K562 (cell line): ENCODE measurements around the gene LTA. TPM values are rescaled to one million over a fixed set of nuclear protein-coding genes. Genes with fewer than 3 reads are reported as not detected.

ENCODE experiments used
- ARID1B ChIP-seq: fragments of 450-650 bp; IDR thresholded peaks from 2 replicates; pipeline ENCODE4 v1.6.1; 2016; ENCODE audit warnings: antibody characterized with exemption, mild to moderate bottlenecking, inconsistent platforms
- HMGN3 ChIP-seq: IDR thresholded peaks from 2 replicates; pipeline ENCODE4 v1.6.1; 2011; ENCODE audit warnings: borderline replicate concordance, low read depth, mild to moderate bottlenecking, mixed read lengths, low read length; ENCODE audit not compliant: insufficient read length; ENCODE audit errors: extremely low read depth
- KDM4B ChIP-seq, 2 experiments: fragments of 450-650 bp in 1 of 2; sonication (generic) in 1 of 2; IDR thresholded peaks; 2 replicates each; pipeline ENCODE4 v1.6.1; 2016 to 2017; ENCODE audit warnings: borderline replicate concordance in 2 of 2, antibody characterized with exemption in 1 of 2, low read depth in 1 of 2, mild to moderate bottlenecking in 1 of 2
- MEF2D ChIP-seq: conservative IDR thresholded peaks from 2 replicates; pipeline ENCODE4 v1.6.1; 2016; ENCODE audit warnings: low read depth, missing genetic modification characterization, missing compliant biosample characterization
- NR2F6 ChIP-seq: fragments of 450-650 bp; formaldehyde crosslinking; IDR thresholded peaks from 2 replicates; pipeline ENCODE4 v1.4.0; 2020; ENCODE audit warnings: mild to moderate bottlenecking
- PHTF2 ChIP-seq: fragments of 250-450 bp; sonication (Bioruptor Pico); IDR thresholded peaks from 2 replicates; pipeline ENCODE4 v1.5.0; 2021; ENCODE audit warnings: mild to moderate bottlenecking
- RFX5 ChIP-seq: IDR thresholded peaks from 2 replicates; pipeline ENCODE4 v1.6.1; 2011; ENCODE audit warnings: low read depth, mild to moderate bottlenecking, improper control_type of control experiment, low read length
- SMARCE1 ChIP-seq: fragments of 450-650 bp; IDR thresholded peaks from 2 replicates; pipeline ENCODE4 v1.7.1; 2016; ENCODE audit warnings: mild to moderate bottlenecking
- SREBF1 ChIP-seq: fragments of 150-350 bp; IDR thresholded peaks from 2 replicates; pipeline ENCODE4 v1.6.1; 2014; ENCODE audit warnings: antibody characterized with exemption, low read depth, low read length, borderline replicate concordance
- ZBTB7A ChIP-seq: IDR thresholded peaks from 2 replicates; pipeline ENCODE4 v1.6.1; 2011; ENCODE audit warnings: low read depth, mild to moderate bottlenecking, low read length, moderate library complexity, borderline replicate concordance; ENCODE audit not compliant: control insufficient read depth
- ZNF830 ChIP-seq: fragments of 250-450 bp; sonication (Bioruptor Pico); IDR thresholded peaks from 2 replicates; pipeline ENCODE4 v1.5.0; 2021; ENCODE audit warnings: mild to moderate bottlenecking
- polyA plus RNA-seq, 8 experiments: library from polyadenylated mRNA; depleted of rRNA in 4 of 8; stranded (reverse) in 5 of 8; unstranded in 3 of 8; fragments of >200 nt; fragmentation: Nextera tagmentation in 2 of 8; fragmentation: Illumina TruSeq in 1 of 8; extraction: Ambion mirVana in 2 of 8; extraction: Trizol in 1 of 8; gene quantifications; 2 replicates each; pipeline versions ENCODE4 v1.2.1 to v1.2.3, GENCODE V29; 2011 to 2014; ENCODE audit warnings: inconsistent platforms in 1 of 8, missing spikeins in 1 of 8
- total RNA-seq, 7 experiments: library from RNA; depleted of rRNA in 6 of 7; stranded (reverse); fragments of >200 nt in 6 of 7; fragmentation: Illumina TruSeq in 2 of 7; extraction: Trizol in 2 of 7; gene quantifications; 2 replicates each; pipeline versions ENCODE4 v1.2.1 to v1.2.3, GENCODE V29; 2011 to 2021; ENCODE audit warnings: low replicate concordance in 1 of 7
- TF ChIP-seq, protein P1 (sequence below): sonication (generic); formaldehyde crosslinking; IDR thresholded peaks from 2 replicates; pipeline ENCODE4 v1.8.0; 2022; ENCODE audit warnings: mild to moderate bottlenecking, low read depth, missing genetic modification reagents
- TF ChIP-seq, protein P2 (sequence below): fragments of 250-450 bp; sonication (Bioruptor Pico); IDR thresholded peaks from 2 replicates; pipeline ENCODE4 v1.4.0; 2020; ENCODE audit warnings: mild to moderate bottlenecking, moderate library complexity, borderline replicate concordance
- TF ChIP-seq, protein P3 (sequence below): fragments of 250-450 bp; sonication (Bioruptor Pico); IDR thresholded peaks from 2 replicates; pipeline ENCODE4 v1.4.0; 2020; ENCODE audit warnings: mild to moderate bottlenecking, moderate library complexity
- TF ChIP-seq, protein P4 (sequence below): sonication (generic); formaldehyde crosslinking; IDR thresholded peaks from 2 replicates; pipeline ENCODE4 v1.8.1; 2022; ENCODE audit warnings: missing genetic modification reagents
- TF ChIP-seq, protein P5 (sequence below): fragments of 450-650 bp; IDR thresholded peaks from 2 replicates; pipeline ENCODE4 v1.6.1; 2016

The LTA gene
- total and polyA plus RNA-seq, 9 of the 15 experiments (the other 6 are each of a cell fraction or from before 2014, with no cell fraction given), result 0.80 TPM; not detected in 8

DNA sequence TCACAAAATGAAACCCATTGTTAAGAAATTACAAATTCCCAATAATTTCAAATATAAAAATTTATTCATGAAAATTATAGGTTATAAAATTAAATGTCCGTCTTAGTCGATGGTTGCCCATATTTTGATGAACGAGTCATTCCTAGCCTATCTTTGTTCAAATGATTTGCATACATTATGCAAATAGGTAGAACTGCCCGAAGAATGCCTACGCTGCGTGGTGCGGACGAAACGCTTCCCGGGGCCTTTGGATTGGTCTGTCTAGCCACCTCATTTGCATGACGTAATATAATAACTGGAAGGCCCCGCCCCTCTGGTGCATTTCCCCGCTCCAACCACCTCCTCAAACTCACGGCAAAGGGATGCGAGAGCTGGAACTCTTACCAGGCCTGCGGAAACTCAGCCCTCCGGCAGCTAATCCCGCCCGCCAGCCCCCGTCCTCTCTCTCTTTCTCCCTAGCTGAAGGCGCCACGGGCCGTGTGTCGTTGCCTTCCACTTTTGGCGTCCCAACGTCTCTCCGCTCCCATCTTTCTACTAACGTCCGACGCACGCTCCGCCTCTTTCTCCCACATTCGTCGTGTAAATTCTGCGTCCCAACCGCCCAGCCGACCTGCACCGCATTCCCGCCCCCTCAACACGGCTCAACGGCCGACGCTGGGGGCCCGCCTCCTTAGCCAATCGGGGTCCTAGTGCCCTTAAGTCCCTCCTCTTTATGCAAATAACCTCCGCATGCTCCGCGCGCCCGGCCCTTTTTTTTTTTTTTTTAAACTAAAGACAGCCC, 47.9 kb downstream of the LTA start (continued):
- TF ChIP-seq ZBTB7A (no peak), HMGN3 (peak; percentile 88), MEF2D (tag) (0 out of 2 replicates have a peak, but pooled peaks have one; percentile 24), ZNF830 (CRISPR knock-in tag) (peak; percentile 75; the same call in 1 of the 2 replicates), KDM4B (IDR thresholded peaks at IDR 0.05; ENCODE audit: borderline replicate concordance in 2 of 2, low read depth in 1 of 2) (0 out of 4 replicates have a peak, but pooled peaks of 1 of the 2 experiments have one; percentile 1), PHTF2 (no peak), SMARCE1 (peak; percentile 67), RFX5 (peak; percentile 47), ARID1B (peak; percentile 40), NR2F6 (peak; percentile 91), SREBF1 (peak; percentile 25; the same call in 1 of the 2 replicates)
- TF ChIP-seq, protein P1, sequence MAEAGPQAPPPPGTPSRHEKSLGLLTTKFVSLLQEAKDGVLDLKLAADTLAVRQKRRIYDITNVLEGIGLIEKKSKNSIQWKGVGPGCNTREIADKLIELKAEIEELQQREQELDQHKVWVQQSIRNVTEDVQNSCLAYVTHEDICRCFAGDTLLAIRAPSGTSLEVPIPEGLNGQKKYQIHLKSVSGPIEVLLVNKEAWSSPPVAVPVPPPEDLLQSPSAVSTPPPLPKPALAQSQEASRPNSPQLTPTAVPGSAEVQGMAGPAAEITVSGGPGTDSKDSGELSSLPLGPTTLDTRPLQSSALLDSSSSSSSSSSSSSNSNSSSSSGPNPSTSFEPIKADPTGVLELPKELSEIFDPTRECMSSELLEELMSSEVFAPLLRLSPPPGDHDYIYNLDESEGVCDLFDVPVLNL, result peak; percentile 86
- TF ChIP-seq, protein P2, sequence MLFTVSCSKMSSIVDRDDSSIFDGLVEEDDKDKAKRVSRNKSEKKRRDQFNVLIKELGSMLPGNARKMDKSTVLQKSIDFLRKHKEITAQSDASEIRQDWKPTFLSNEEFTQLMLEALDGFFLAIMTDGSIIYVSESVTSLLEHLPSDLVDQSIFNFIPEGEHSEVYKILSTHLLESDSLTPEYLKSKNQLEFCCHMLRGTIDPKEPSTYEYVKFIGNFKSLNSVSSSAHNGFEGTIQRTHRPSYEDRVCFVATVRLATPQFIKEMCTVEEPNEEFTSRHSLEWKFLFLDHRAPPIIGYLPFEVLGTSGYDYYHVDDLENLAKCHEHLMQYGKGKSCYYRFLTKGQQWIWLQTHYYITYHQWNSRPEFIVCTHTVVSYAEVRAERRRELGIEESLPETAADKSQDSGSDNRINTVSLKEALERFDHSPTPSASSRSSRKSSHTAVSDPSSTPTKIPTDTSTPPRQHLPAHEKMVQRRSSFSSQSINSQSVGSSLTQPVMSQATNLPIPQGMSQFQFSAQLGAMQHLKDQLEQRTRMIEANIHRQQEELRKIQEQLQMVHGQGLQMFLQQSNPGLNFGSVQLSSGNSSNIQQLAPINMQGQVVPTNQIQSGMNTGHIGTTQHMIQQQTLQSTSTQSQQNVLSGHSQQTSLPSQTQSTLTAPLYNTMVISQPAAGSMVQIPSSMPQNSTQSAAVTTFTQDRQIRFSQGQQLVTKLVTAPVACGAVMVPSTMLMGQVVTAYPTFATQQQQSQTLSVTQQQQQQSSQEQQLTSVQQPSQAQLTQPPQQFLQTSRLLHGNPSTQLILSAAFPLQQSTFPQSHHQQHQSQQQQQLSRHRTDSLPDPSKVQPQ, result 0 out of 2 replicates have a peak, but pooled peaks have one; percentile 43
- TF ChIP-seq, protein P3, sequence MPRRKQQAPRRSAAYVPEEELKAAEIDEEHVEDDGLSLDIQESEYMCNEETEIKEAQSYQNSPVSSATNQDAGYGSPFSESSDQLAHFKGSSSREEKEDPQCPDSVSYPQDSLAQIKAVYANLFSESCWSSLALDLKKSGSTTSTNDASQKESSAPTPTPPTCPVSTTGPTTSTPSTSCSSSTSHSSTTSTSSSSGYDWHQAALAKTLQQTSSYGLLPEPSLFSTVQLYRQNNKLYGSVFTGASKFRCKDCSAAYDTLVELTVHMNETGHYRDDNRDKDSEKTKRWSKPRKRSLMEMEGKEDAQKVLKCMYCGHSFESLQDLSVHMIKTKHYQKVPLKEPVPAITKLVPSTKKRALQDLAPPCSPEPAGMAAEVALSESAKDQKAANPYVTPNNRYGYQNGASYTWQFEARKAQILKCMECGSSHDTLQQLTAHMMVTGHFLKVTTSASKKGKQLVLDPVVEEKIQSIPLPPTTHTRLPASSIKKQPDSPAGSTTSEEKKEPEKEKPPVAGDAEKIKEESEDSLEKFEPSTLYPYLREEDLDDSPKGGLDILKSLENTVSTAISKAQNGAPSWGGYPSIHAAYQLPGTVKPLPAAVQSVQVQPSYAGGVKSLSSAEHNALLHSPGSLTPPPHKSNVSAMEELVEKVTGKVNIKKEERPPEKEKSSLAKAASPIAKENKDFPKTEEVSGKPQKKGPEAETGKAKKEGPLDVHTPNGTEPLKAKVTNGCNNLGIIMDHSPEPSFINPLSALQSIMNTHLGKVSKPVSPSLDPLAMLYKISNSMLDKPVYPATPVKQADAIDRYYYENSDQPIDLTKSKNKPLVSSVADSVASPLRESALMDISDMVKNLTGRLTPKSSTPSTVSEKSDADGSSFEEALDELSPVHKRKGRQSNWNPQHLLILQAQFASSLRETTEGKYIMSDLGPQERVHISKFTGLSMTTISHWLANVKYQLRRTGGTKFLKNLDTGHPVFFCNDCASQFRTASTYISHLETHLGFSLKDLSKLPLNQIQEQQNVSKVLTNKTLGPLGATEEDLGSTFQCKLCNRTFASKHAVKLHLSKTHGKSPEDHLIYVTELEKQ (CRISPR knock-in tag), result no peak
- TF ChIP-seq, protein P4, sequence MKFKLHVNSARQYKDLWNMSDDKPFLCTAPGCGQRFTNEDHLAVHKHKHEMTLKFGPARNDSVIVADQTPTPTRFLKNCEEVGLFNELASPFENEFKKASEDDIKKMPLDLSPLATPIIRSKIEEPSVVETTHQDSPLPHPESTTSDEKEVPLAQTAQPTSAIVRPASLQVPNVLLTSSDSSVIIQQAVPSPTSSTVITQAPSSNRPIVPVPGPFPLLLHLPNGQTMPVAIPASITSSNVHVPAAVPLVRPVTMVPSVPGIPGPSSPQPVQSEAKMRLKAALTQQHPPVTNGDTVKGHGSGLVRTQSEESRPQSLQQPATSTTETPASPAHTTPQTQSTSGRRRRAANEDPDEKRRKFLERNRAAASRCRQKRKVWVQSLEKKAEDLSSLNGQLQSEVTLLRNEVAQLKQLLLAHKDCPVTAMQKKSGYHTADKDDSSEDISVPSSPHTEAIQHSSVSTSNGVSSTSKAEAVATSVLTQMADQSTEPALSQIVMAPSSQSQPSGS (CRISPR knock-in tag), result peak; percentile 67; the same call in 1 of the 2 replicates
- TF ChIP-seq, protein P5, sequence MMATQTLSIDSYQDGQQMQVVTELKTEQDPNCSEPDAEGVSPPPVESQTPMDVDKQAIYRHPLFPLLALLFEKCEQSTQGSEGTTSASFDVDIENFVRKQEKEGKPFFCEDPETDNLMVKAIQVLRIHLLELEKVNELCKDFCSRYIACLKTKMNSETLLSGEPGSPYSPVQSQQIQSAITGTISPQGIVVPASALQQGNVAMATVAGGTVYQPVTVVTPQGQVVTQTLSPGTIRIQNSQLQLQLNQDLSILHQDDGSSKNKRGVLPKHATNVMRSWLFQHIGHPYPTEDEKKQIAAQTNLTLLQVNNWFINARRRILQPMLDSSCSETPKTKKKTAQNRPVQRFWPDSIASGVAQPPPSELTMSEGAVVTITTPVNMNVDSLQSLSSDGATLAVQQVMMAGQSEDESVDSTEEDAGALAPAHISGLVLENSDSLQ, result peak; percentile 53; the same call in 1 of the 2 replicates
